Retina (tissue), 1 donor: Measurements from ENCODE around the gene ITK.

Source experiments
- DNase-seq: peaks from one replicate; pipeline ENCODE4 v3.0.0-alpha.2; 2016

ITK gene

DNA sequence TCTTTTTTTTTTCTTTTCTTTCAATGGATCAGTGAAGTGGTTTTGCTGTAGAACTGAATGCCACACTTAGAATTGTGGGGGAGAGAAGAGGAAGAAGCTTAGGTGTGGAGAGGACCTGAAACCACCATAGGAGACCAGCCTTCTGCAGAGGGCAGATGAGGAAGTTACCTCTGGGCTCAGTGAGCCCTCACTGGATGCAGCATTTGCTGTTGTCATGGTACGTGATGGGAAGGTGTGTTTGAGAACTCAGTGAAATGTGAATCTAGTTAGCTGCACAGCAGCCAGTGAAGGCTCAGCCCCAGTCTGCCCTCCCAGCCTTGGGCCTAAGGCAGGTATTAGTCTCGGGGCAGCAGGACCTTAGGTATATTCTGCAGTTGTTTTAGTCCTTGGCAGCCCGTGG lies 102.8 kb downstream of the ITK start:
- no peak for DNase-seq

GRCh38 chr5:157284458-157285212 lies 104.0 kb downstream of the ITK start:
- no peak for DNase-seq

DNA sequence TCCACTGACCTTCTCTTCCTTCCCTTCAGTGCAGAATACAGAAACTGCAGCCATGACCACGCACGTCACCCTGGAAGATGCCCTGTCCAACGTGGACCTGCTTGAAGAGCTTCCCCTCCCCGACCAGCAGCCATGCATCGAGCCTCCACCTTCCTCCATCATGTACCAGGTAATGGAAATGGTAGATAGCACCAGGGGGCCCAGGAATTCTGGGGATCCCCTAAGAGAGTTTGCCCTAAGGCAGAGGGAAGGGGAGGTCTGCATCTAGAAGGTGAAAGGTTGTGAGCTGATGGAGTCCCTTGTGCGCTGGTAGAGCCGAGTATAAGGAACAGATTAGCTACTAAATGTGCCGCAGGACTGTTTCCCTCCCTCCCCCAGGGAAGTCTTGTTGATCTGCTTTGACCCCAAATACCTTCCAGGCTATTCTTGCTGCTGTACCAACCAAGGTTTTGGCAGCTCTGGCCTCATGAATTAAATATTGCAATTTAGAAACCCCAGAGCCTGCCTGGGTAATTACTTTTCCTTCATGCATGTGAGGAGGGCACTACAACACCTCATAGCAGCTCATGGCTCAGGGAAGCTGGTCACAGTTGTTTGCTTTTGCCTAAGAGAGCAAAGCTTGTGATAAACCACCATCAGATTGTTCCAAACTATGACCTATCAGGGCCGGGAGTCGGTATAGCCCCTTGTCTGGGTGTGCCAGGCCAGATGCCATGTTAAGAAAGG lies 104.8 kb downstream of the ITK start:
- DNase-seq = no peak

GRCh38 chr5:157286761-157287211 lies 106.1 kb downstream of the ITK start:
- no peak for DNase-seq

DNA sequence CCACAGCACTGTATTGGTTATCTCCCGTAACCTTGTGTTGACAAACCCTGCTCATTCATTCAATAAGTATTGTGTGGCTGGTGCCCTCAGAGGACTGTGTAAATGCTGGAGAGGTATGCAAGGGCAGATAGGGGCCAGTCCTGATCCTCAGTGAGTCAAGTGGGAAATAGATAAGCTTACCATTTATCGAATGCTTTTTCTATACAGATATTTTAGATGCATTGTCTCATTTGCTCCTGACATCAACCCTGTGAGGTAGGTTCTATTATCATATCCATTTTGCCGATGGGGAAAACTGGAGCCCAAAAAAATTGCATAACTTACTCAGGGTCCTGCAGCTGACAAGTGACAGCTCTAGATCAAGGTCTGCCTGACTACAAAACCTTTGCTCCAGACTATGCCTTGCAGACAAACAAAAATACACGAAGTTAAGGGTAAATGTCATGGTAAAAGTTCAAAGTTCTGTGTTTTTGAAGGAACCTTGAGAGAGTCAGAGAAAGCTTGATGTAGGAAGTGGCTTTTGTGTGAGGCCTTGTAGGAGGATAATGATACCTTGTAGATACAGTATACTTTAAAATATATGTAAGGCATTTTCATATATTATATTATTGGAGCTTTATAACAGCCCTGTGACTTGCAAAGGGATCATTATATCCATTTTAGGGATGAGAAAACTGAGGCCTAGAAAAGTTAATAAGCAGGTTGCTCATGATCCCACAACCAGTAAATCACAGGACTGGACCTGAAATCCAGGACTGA lies 107.9 kb downstream of the ITK start:
- no peak for DNase-seq

- DNase-seq = no peak
Observed at GRCh38 chr5:157289164-157289819, 108.7 kb downstream of the ITK start.

DNA sequence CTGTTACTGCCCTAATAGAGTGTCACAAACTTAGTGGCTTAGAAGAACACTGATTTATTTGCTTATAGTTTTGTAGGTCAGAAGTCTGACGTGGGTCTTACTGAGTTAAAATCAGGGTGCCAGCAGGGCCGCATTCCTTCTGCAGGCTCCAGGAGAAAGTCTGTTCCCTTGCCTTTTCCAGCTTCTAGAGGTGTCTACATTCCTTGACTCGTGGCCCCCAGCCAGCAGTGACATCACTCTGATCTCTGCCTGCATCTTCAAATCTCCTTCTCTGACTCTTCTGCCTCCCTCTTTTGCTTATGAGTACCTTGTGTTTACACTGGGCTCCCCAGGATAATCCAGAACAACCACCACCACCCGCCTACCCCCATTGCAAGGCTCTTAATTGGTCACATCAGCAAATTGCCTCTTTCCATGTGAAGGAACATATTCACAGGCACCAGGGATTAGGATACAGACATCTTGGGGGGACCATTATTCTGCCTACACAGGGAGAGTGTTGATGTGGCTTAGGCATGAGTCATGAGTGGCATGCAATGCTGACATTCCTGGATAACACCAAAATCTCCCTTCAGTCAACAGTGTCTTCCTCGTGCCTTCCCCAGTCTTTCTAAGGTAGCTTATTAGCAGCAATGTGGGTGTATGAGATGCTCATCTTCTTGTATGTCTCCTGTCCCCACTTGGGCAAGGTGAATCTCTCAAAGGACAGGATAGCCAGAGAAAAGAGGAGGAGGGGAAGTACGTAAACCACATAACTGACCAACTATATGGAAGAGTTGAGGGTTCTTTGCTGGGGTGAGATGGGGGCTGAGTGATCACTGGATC lies 109.7 kb downstream of the ITK start:
- no peak for DNase-seq

DNA sequence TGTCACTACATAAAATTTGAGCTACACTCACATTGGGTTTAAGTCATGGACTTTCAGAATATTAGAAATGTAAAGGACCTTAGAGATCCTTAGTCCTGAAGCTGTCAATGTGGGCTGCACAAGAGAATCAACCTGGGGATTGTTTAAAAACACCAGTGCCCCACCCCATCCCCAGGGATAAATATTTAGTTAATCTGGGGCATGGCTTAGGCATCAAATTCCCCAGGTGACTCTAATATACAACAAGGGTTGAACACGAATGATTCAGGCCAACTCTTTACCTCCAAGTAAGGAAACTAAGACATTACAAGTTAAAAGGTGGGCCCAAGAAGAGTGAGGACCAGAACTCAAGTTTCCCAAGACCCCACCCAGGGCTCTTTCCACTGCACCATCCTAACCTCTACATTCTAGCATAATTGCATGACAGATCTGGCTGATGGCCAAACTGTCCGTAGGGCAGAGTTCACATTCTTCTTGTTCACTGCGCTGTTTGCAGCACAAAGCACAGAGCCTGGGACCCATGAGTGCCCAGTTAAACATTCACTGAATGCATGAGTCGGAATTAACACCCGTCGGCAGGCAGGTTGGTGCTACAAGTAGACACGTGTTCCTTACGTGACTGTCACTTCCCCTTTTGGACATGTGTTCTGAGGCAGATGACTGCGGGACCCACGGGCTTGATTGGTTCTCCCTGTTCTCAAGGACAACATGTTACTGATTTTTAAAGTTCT lies 110.5 kb downstream of the ITK start:
- DNase-seq = no peak

DNA sequence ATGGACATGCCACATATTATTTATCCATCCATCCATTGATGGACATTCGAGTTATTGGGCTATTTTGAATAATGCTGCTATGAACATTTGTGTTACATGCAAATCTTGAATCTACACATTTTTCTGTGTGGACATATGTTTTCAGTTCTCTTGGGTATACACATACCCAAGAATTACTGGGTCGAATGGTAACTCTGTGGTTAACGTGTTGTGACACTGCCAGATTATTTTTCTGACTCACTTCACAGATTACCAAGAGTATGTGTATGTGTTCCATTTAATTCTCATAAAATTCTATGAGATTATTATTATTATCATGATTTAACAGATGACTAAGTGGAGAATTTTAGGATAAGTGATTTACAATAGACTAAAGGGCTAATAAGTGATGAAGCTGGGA lies 112.0 kb downstream of the ITK start:
- DNase-seq = no peak

GRCh38 chr5:157294407-157295091 lies 113.9 kb downstream of the ITK start:
- no peak for DNase-seq

- no peak for DNase-seq
Observed at GRCh38 chr5:157295247-157295646, 114.6 kb downstream of the ITK start.

GRCh38 chr5:157300564-157300963 lies 119.9 kb downstream of the ITK start:
- no peak for DNase-seq

DNA sequence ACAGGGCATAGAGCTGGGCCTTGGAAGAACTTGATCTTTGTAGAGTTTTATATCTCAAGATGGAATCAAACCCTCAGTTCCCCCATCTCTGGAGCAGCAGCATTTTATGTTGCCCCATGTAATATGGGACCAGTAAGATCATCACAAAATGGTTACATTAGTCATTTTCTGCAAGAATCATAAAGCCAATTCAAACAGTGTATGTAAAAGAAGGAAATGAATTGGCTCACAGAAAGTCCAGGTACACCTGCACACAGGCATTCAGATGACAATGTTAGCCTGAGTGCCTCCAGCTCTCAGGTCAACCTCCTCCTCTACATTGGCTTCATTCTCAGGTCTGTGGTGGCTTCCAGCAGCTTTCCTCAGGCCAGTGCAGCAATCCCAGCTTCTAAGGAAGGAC lies 120.4 kb downstream of the ITK start:
- no peak for DNase-seq

GRCh38 chr5:157303023-157303422 lies 122.4 kb downstream of the ITK start:
- DNase-seq = no peak

DNA sequence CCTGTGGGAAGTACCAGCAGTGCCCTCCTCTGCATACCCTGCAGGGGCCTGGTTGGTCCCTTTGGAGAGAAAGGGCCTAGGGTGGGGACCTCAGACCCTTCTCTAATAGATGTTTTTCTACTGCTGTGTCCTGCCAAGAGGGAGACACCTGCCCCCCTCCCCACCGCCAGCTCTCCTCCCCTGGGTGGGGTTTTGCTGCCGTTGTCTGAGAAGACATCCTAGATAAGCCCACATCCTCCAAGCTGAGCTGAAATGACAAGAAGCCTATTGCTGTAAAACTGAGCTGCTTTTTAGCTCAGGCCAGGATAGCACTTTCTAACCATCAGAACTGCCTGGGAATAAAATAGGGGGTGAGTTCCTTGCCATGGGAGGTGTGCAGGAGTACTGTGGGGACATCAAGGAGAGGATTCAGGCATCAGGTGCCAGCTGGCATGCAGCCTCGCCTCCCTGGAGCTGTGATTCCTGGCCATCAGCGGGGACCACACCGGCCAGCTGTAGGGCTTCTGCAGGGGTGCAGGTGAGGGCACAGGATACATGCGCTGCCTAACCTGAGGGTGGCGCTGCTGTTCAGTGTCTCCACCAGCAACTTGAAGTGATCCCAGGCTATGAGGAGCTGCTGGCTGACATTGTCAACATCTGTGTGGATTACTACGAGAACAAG lies 123.2 kb downstream of the ITK start:
- DNase-seq = no peak
